SH-SY5Y (cell line): ENCODE measurements around the gene CHM.

Source experiments
- GATA2 ChIP-seq: IDR thresholded peaks from 2 replicates; pipeline ENCODE4 v1.6.1; 2011; ENCODE audit warnings: mild to moderate bottlenecking, low read depth, low read length
- GATA3 ChIP-seq: IDR thresholded peaks from 2 replicates; pipeline ENCODE4 v1.6.1; 2011; ENCODE audit warnings: low read depth, mild to moderate bottlenecking, low read length, moderate library complexity

DNA sequence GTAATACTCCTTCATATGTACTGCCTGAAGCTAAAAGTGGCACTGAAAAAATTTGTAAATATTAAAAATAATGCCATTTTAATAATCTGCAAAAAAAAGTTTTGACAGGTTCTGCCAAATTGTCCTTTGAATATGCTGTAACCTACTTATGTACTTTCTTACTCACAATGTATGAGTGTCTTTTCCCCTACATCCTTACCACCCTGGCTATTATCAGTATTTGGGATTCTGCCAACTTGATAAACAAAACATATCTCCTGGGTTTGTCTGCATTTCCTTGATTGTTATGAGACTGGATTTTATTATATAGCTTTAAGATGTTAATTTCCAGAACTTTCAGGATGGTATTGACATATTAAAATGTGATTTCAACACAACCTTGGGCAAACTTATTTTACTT is 187.9 kb downstream of the CHM start:
- TF ChIP-seq GATA2 (no peak), GATA3 (no peak)
